PFSK-1 (cell line): ENCODE results near the gene MSH6.

Experiments used
- FOXP2 ChIP-seq: optimal IDR thresholded peaks from 2 replicates; pipeline ENCODE3; 2011; ENCODE audit warnings: borderline replicate concordance, control low read depth, inconsistent platforms; ENCODE audit not compliant: insufficient read depth; ENCODE audit errors: extremely low read length, extremely low read depth
- POLR2AphosphoS5 ChIP-seq: IDR thresholded peaks from 2 replicates; pipeline ENCODE4 v1.6.1; 2012; ENCODE audit warnings: low read depth, mild to moderate bottlenecking, control low read depth, low read length, moderate library complexity
- REST ChIP-seq, 2 experiments: IDR thresholded peaks; 2 replicates each; pipeline versions ENCODE4 v1.6.1 to v1.8.0; 2011 to 2012; ENCODE audit warnings: low read depth in 2 of 2, low read length in 2 of 2, control low read depth in 1 of 2, inconsistent platforms in 1 of 2, mild to moderate bottlenecking in 1 of 2, moderate library complexity in 1 of 2; ENCODE audit not compliant: insufficient read depth in 1 of 2
- SIN3A ChIP-seq: IDR thresholded peaks from 2 replicates; pipeline ENCODE4 v1.6.1; 2012; ENCODE audit warnings: mild to moderate bottlenecking, low read length, moderate library complexity, borderline replicate concordance; ENCODE audit not compliant: insufficient read depth
- TAF1 ChIP-seq: IDR thresholded peaks from 2 replicates; pipeline ENCODE4 v1.6.1; 2012; ENCODE audit warnings: low read length, control low read depth, borderline replicate concordance; ENCODE audit not compliant: insufficient read depth

The MSH6 gene

GRCh38 chr2:47771211-47771610 lies 11.7 kb upstream of the MSH6 start:
- TF ChIP-seq TAF1 (no peak), SIN3A (no peak), REST (IDR thresholded peaks at IDR 0.05; ENCODE audit: insufficient read depth in 1 of 2, low read depth in 2 of 2, low read length in 2 of 2) (no peak), POLR2AphosphoS5 (no peak), FOXP2 (no peak)

GRCh38 chr2:47772343-47772742 lies 10.6 kb upstream of the MSH6 start:
- TF ChIP-seq TAF1 = no peak
- TF ChIP-seq REST (IDR thresholded peaks at IDR 0.05; ENCODE audit: insufficient read depth in 1 of 2, low read depth in 2 of 2, low read length in 2 of 2) = no peak

GRCh38 chr2:47774567-47774966 lies 8.4 kb upstream of the MSH6 start:
- no peak for TF ChIP-seq TAF1
- no peak for TF ChIP-seq POLR2AphosphoS5
- TF ChIP-seq FOXP2 = no peak
- TF ChIP-seq SIN3A = no peak
- TF ChIP-seq REST (IDR thresholded peaks at IDR 0.05; ENCODE audit: insufficient read depth in 1 of 2, low read depth in 2 of 2, low read length in 2 of 2) = no peak

GRCh38 chr2:47777277-47777937 lies 5.5 kb upstream of the MSH6 start:
- TF ChIP-seq FOXP2 (no peak), TAF1 (no peak), POLR2AphosphoS5 (no peak), REST (IDR thresholded peaks at IDR 0.05; ENCODE audit: insufficient read depth in 1 of 2, low read depth in 2 of 2, low read length in 2 of 2) (no peak), SIN3A (no peak)

GRCh38 chr2:47778698-47779425 lies 4.1 kb upstream of the MSH6 start:
- TF ChIP-seq REST (IDR thresholded peaks at IDR 0.05; ENCODE audit: insufficient read depth in 1 of 2, low read depth in 2 of 2, low read length in 2 of 2) (no peak), SIN3A (no peak), POLR2AphosphoS5 (no peak), TAF1 (no peak), FOXP2 (no peak)
